NCI-H2171 treated with DMSO at 0.1 percent for 48 hours (cell line): Measurements from ENCODE around the gene VAT1L.
"Not testable (repeated sequence)": the region's sequence is repeated elsewhere in the genome, so short reads cannot be mapped to it uniquely, and the experiment has no call there.

Experiments used
- DNase-seq: peaks from one replicate; lab custom pipeline; 2025; lab: John Stamatoyannopoulos, UW

The VAT1L gene

DNA sequence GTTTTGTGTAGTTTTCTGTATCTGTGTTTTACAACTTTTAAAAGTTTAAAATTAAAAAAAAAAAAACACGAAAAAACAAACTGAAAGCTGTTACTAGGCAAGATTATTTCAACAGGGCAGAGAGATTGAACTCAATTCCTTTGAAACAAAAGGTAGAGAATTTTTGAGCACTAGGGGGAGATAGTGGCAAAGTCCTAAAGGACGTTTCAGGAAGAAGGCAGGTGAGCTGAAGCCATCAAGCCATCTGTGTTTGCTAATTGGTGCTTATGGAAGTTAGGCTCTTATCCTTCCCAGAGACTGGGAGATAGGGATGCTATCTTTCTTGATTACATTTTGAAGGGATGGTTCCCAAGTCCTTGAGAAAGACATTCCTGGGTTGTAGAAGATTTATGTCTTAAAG lies 163.4 kb downstream of the VAT1L start:
- DNase-seq, result peak; percentile 50

GRCh38 chr16:77955127-77955526 lies 166.8 kb downstream of the VAT1L start:
- DNase-seq, result no peak

DNA sequence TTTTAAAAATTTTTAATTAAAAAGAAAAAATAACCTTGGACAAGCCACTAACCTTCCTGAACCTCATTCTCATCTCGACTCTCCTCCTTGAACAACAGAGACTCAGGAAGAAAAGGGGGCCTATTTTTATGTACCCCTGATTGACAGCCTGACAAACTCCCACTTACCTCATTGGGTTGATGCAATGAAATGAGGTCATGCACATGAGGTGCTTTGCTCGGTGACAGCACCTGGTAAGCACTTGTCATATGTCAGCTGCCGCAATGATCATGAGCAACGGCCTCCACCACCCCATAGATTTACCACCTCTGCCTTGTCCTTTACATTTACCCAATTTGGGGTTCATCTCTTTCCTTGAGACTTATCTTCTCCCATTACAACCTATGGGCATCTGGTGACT lies 167.9 kb downstream of the VAT1L start:
- DNase-seq, result no peak

- DNase-seq, result no peak
Measured at GRCh38 chr16:77960766-77961165, 172.4 kb downstream of the VAT1L start.

DNA sequence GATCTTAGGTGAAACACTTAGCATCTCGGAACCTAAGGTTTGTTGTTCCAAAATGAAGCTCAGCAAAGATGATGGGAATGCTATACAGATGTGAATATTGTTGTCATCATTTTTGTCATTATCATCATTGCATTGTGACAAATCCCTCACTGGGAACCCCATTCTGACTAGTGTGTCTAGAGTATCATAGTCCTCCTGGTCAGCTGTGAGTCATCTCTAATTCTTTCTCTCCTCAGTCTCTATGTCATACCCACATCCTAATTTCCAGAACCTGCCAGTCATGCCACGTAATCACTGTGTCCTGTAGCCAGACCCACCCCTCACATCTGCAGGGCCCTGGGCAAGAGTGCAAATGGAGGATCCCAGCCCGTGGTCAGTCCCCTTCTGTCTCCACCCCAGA lies 173.4 kb downstream of the VAT1L start:
- DNase-seq, result no peak

DNA sequence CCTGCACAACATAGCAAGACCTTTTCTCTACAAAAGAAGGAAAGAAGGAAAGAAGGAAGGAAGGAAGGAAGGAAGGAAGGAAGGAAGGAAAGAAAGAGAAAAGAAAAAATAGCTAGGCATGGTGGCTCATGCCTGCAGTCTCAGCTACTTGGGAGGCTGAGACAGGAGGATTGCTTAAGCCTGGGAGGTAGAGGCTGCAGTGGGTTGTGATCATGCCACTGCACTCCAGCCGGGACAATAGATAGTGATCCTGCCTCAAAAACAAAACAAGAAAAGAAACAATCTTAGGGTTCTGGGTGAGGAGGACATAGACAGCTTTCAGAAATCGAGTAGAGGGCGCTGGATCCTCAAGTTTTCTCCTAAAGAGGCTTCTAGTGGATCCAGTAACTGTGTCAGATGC lies 174.3 kb downstream of the VAT1L start:
- no peak for DNase-seq

- no peak for DNase-seq
Measured at GRCh38 chr16:77963185-77964044, 175.1 kb downstream of the VAT1L start.

GRCh38 chr16:77965346-77965745 lies 177.0 kb downstream of the VAT1L start:
- no peak for DNase-seq

DNA sequence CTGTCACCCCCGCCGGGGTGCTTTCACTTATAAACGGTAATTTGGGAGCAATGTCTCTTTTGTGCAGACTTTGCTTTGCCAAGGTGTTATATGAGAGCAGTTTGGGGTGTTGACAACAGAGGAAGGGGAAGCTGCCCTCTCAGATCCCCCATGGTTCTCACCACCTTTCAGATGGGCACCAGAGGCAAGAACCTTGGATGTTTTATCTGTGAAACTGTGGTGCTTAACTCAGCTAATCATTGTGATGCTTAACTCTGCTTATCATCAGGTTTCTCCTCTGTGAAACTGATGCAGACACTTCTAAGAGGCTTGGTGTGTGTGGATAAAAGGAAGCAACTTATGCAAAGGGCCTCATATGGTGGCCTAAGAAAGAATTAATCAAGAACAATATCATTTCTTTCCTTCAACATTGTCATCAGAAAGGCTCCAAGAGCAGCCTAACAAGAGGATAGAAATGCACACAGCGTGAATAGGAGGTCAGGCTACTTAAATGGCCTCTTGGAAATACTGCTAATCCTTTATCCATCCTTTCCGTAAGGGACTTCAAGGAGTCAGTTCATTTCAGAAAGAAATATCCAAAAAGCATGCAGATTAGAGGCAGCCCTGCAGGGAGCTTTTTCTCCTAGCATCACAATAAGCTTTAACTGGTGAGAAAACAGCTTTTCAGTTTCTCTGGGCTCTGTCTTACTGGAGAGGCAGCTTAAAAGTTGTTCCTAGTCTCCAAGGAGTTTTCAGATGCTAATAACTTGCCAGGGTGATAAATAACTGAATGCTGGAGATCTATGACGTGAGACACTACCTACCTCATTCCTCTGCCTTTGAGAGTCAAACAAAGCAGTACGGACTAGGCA lies 178.9 kb downstream of the VAT1L start:
- DNase-seq, result no peak

DNA sequence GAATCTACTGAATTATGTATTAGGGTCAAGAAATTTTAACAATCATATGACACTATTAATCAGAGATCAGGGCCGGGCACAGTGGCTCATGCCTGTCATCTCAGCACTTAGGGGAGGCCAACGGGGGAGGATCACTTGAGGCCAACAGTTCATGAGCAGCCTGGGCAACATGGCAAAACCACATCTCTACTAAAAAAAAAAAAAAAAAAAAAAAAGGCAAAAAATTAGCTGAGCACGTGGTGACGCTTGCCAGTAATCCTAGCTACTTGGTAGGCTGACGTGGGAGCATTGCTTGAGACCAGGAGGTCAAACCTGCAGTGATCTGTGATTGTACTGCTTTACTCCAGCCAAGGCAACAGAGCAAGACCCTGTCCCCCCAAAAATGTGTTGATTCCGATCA lies 181.5 kb downstream of the VAT1L start:
- no peak for DNase-seq

DNA sequence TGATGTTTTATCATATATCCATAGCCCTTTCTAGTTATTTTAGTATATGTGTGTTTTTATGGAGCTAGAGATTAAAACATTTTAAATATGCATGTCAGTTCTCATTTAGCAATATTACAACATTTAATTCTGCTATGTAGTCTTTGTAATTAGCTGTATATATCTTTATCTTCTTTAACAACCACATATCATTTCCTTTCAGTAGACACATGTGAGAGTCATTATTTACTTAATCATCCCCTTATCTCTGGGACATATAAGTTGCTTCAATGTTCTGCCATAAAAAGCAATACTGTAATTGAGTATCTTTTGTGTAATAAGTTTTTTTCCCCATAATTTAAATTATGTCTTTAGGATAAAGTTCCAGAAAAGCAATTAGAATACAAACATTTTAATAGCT lies 182.0 kb downstream of the VAT1L start:
- DNase-seq, result no peak

GRCh38 chr16:77971306-77972061 lies 183.1 kb downstream of the VAT1L start:
- peak; percentile 21 for DNase-seq

DNA sequence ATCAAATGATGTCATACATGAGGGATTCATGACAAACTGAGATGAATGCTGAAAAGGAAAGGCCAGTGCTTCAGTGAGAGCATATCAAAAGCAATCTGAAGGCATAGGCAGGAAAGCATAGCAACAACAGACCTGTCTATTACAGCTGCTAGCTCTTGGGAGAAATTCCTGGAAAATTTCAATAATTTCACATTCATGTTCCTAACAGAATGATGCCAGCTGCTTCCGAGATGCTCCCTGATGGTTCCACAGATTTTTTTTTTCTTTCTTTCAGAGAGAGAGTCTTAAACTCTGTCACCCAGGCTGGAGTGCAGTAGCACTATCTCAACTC lies 183.7 kb downstream of the VAT1L start:
- no peak for DNase-seq

DNA sequence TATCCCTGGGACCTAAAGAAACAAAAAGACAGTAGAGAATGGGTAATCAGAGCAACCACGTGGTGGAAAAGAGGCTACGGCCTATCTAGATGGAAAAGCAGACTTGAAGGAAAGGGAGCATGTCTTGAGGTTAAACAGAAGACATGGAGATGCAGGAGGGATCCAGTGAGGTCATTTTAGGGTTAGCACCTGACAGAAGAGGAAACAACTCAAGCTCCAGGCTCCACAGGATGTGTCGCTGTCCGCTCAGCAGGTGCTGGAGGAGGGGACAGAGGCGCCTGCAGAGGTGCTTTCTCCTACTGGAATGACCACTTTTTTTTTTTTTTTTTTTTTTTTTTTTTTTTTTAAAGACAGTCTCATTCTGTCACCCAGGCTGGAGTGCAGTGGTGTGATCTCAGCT lies 186.5 kb downstream of the VAT1L start:
- no peak for DNase-seq

- DNase-seq, result no peak
Measured at GRCh38 chr16:77975942-77976341, 187.6 kb downstream of the VAT1L start.

DNA sequence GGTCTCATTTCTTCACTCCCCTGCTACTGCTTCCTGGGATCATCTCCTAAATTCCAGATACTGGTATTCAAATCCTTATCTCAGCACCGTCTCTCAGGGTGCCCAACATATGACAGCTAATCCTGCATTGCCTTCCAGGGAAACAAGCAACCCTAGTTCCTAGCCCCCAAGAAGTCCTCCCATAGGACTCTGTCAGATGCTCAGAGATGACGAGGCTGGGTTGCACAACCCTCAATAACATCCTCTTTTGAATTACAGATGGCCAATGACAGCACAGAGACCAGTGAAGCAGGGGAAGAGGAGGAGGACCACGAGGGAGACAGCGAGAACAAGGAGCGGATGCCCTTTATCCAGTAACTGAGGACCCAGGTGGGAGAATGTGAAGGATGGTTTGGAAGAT lies 189.0 kb downstream of the VAT1L start:
- DNase-seq, result no peak

GRCh38 chr16:77985111-77985510 lies 196.7 kb downstream of the VAT1L start:
- DNase-seq, result no peak

DNA sequence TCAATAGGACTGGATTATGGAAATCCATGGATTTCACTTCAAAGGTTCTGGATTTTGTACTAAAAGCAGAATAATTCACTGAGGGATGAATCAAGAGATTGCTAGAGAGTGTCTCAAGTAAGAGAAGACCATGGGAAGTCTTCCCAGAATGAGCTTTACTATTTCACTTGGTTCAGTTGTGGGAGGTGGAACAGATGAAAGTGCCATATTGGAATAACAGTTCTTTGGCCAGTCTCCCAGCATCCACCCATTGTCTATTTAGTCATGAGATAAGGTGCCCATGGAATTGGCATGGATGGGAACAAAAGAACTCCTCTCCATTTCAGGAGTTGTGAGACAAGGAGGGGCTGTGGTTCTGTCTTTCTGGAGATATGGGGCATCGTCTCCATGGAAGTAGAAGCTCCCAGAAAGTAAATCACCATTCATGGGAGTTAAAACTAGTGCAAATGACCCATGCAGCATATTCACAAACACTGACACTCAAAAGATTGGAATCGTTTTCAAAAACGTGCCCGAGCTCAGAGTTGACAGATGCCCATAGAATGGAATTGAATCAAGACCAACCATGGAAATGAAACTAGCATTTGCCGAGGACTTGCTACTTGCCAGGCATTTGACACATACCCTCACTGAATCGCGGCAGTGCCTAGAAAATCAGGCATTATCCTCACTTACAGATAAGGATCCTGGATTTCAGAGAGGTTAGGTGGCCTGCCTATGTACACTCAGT lies 197.8 kb downstream of the VAT1L start:
- DNase-seq, result no peak

- DNase-seq, result no peak
Measured at GRCh38 chr16:77987810-77988209, 199.4 kb downstream of the VAT1L start.

- DNase-seq, result no peak
Measured at GRCh38 chr16:77989846-77990245, 201.5 kb downstream of the VAT1L start.

GRCh38 chr16:77991701-77992100 lies 203.3 kb downstream of the VAT1L start:
- no peak for DNase-seq

DNA sequence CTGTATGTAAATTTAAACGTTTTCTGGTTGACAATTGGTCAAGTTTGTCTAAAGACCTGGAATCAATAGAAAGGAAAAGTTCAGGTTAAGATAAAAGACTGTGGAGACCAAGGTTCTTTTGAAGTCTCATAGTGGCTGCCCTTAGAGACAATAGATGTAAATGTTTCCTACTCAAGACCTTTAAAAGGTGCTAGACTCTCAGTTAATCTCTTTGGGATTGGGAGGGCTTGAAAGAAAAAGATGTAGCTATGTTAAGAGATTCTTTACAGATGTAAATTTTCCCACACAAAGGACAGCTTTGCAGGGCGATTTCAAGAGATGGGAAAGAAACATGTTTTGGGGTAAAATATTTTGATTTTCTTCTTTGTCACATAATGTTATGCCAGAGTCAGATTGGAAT lies 204.0 kb downstream of the VAT1L start:
- DNase-seq, result not testable (repeated sequence)
